Activated CD4-positive, alpha-beta memory T cell treated with anti-CD3 and anti-CD28 coated beads for 36 hours (primary cell): ENCODE data around the gene DEFB125. TPM values are rescaled to one million over a fixed set of nuclear protein-coding genes. Genes with fewer than 3 reads are reported as not detected.
"Not testable (repeated sequence)": the region's sequence is repeated elsewhere in the genome, so short reads cannot be mapped to it uniquely, and the experiment has no call there.

Experiments used
- CTCF ChIA-PET: fragments of 350-600 bp; sonication (Branson Sonifier 250); formaldehyde crosslinking; loops from one replicate; lab custom pipeline; 2021; ENCODE audit warnings: antibody characterized with exemption, inconsistent platforms; lab: Charles Lee
- POLR2A ChIA-PET: fragments of 350-600 bp; sonication (Branson Sonifier 250); formaldehyde crosslinking; loops from one replicate; lab custom pipeline; 2021; ENCODE audit warnings: antibody characterized with exemption; lab: Charles Lee
- DNase-seq: peaks from one replicate; pipeline ENCODE4 v3.0.0-alpha.2; 2020
- H3K27ac Mint-ChIP-seq: one replicate; pipeline ENCODE4 v1.8.0; 2021; ENCODE audit warnings: mixed read lengths
- H3K27me3 Mint-ChIP-seq: one replicate; pipeline ENCODE4 v1.8.0; 2021; ENCODE audit warnings: mixed read lengths
- H3K36me3 Mint-ChIP-seq: one replicate; pipeline ENCODE4 v1.8.0; 2021; ENCODE audit warnings: mixed read lengths
- H3K4me1 Mint-ChIP-seq: one replicate; pipeline ENCODE4 v1.8.0; 2021; ENCODE audit warnings: low read depth, mixed read lengths
- H3K4me3 Mint-ChIP-seq: one replicate; pipeline ENCODE4 v1.8.0; 2021; ENCODE audit warnings: mild to moderate bottlenecking, mixed read lengths
- H3K9me3 Mint-ChIP-seq: one replicate; pipeline ENCODE4 v1.8.0; 2021; ENCODE audit warnings: mixed read lengths
- intact Hi-C: fragments of 100-400 bp; cut with micrococcal nuclease; formaldehyde crosslinking; loops from one replicate; pipeline ENCODE4 v1.15.1; 2023
- total RNA-seq, 2 experiments: library from RNA; stranded (reverse); gene quantifications; one replicate each; pipeline ENCODE4 v1.2.3, GENCODE V29; 2021

Gene DEFB125
- total RNA-seq, 2 experiments from 2014 or later, result not detected

GRCh38 chr20:95215-95614 is 7.7 kb downstream of the DEFB125 start:
- intact Hi-C loops, result no loop called here
- Mint-ChIP-seq H3K4me1 (no peaks in the 10 kb centered on the region), H3K27ac (no peak overlapping the region), H3K27me3 (peaks cover 32% of the 10 kb centered on the region), H3K4me3 (no peak overlapping the region), H3K9me3 (peaks cover 13% of the 10 kb centered on the region), H3K36me3 (no peaks in the 10 kb centered on the region)
- ChIA-PET POLR2A (no interaction called here), CTCF (no interaction called here)
- DNase-seq, result no peak

DNA sequence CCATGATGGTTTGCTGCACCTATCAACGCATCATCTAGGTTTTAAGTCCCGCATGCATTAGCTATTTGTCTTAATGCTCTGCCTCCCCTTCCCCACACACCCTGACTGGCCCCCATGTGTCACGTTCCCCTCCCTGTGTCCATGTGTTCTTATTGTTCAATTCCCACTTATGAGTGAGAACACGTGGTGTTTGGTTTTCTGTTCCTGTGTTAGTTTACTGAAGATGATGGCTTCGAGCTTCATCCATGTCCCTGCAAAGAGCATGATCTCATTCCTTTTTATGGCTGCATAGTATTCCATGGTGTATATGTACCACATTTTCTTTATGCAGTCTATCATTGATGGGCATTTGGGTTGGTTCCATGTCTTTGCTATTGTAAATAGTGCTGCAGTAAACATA is 10.2 kb downstream of the DEFB125 start:
- intact Hi-C loops, H3K27ac Mint-ChIP-seq, H3K4me3 Mint-ChIP-seq, POLR2A ChIA-PET, DNase-seq, H3K4me1 Mint-ChIP-seq, H3K36me3 Mint-ChIP-seq, CTCF ChIA-PET: not testable (repeated sequence)
- H3K27me3 Mint-ChIP-seq, result peaks cover 26% of the 10 kb centered on the region
- H3K9me3 Mint-ChIP-seq, result peaks cover 13% of the 10 kb centered on the region

- DNase-seq, result no peak
- POLR2A ChIA-PET, result no interaction called here
- CTCF ChIA-PET, result no interaction called here
- H3K4me3 Mint-ChIP-seq, result no peak overlapping the region
- H3K27ac Mint-ChIP-seq, result no peak overlapping the region
- no peaks in the 10 kb centered on the region for H3K4me1 Mint-ChIP-seq
- peaks cover 34% of the 10 kb centered on the region for H3K27me3 Mint-ChIP-seq
- intact Hi-C loops, result no loop called here
- no peaks in the 10 kb centered on the region for H3K36me3 Mint-ChIP-seq
- H3K9me3 Mint-ChIP-seq, result no peaks in the 10 kb centered on the region
Observed at GRCh38 chr20:101975-102374, 14.5 kb downstream of the DEFB125 start.

GRCh38 chr20:103456-103855 is 16.0 kb downstream of the DEFB125 start:
- intact Hi-C loops, result no loop called here
- Mint-ChIP-seq H3K4me3 (no peak overlapping the region), H3K27me3 (peaks cover 30% of the 10 kb centered on the region), H3K9me3 (no peaks in the 10 kb centered on the region), H3K4me1 (no peaks in the 10 kb centered on the region), H3K27ac (no peak overlapping the region), H3K36me3 (no peaks in the 10 kb centered on the region)
- POLR2A ChIA-PET, result no interaction called here
- CTCF ChIA-PET, result no interaction called here
- DNase-seq, result no peak

GRCh38 chr20:112396-112795 is 24.9 kb downstream of the DEFB125 start:
- Mint-ChIP-seq H3K36me3 (no peaks in the 10 kb centered on the region), H3K4me3 (no peak overlapping the region), H3K27ac (no peak overlapping the region), H3K27me3 (peaks cover 16% of the 10 kb centered on the region), H3K9me3 (peaks cover 8% of the 10 kb centered on the region), H3K4me1 (no peaks in the 10 kb centered on the region)
- intact Hi-C loops, result no loop called here
- POLR2A ChIA-PET, result no interaction called here
- CTCF ChIA-PET, result interaction anchor here (0.8 kb wide), 1 partner anchor 8 kb away, joined by 3 read pairs; no protein-coding TSS in a partner anchor
- DNase-seq, result no peak

DNA sequence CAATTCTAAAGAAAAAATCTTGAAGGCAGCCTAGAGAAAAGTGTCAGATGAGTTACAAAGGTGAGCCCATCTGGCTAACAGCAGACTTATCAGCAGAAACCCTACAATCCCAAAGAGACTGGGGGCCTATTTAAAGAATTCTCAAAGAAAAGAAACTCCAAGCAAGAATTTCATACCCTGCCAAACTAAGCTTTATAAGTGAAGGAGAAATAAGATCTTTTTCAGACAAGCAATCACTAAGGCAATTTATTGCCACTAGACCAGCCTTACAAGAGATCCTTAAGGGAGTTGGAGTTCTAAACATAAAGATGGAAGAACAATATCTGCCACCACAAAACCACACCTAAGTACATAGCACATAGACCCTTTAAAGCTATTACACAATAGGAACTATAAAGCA is 30.0 kb downstream of the DEFB125 start:
- no peak for DNase-seq
- intact Hi-C loops, result no loop called here
- no peak overlapping the region for H3K27ac Mint-ChIP-seq
- H3K4me3 Mint-ChIP-seq, result no peak overlapping the region
- no peaks in the 10 kb centered on the region for H3K36me3 Mint-ChIP-seq
- POLR2A ChIA-PET, result interaction anchor here (0.6 kb wide), 1 partner anchor 165 kb away, joined by 3 read pairs; no protein-coding TSS in a partner anchor
- peaks cover 11% of the 10 kb centered on the region for H3K9me3 Mint-ChIP-seq
- CTCF ChIA-PET, result interaction anchor here (0.5 to 1.8 kb wide), 2 partner anchors 20 to 110 kb away, joined by 3 to 5 read pairs; partner anchors contain the start of gene DEFB129
- peaks cover 30% of the 10 kb centered on the region for H3K27me3 Mint-ChIP-seq
- H3K4me1 Mint-ChIP-seq, result no peaks in the 10 kb centered on the region

- H3K36me3 Mint-ChIP-seq, H3K4me3 Mint-ChIP-seq, H3K27ac Mint-ChIP-seq, intact Hi-C loops, CTCF ChIA-PET, DNase-seq, H3K9me3 Mint-ChIP-seq, H3K4me1 Mint-ChIP-seq, POLR2A ChIA-PET: not testable (repeated sequence)
- H3K27me3 Mint-ChIP-seq, result peaks cover 15% of the 10 kb centered on the region
Observed at GRCh38 chr20:129786-130323, 42.4 kb downstream of the DEFB125 start.

- Mint-ChIP-seq H3K4me1 (no peaks in the 10 kb centered on the region), H3K36me3 (no peaks in the 10 kb centered on the region), H3K9me3 (peaks cover 9% of the 10 kb centered on the region), H3K4me3 (no peak overlapping the region), H3K27me3 (peaks cover 23% of the 10 kb centered on the region), H3K27ac (no peak overlapping the region)
- CTCF ChIA-PET, result interaction anchor here (0.5 to 1.7 kb wide), 7 partner anchors 21 to 334 kb away, joined by 3 to 6 read pairs (median 3); no protein-coding TSS in a partner anchor
- intact Hi-C loops, result no loop called here
- peak; percentile 15 for DNase-seq
- POLR2A ChIA-PET, result no interaction called here
Observed at GRCh38 chr20:137668-138490, 50.4 kb downstream of the DEFB125 start.

DNA sequence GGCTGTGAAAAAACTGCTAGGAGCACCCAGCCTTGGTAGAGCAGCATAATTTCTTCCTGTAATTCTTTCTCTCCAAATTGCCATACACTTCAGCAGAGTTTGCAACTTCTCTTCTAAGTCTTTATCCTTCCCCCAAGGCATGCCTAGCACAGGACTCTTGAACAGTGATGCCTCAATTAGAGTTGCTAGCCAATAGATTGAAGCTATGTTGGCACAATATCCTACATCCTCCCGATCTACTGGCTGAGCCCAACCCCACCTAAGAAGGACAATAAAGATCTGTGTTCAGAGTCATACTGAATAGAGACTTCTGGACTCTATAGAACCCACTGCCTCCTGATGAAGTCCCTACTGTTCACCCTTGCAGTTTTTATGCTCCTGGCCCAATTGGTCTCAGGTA is 54.8 kb downstream of the DEFB125 start, which contains the start of gene DEFB126:
TSS of gene DEFB126 (plus strand) at position 301 of the 400 bp plus-strand sequence. CDS start at position 340, 39 bp downstream.
- peaks cover 37% of the 10 kb centered on the region for H3K27me3 Mint-ChIP-seq
- H3K27ac Mint-ChIP-seq, result no peak within 1 kb of the TSS
- DNase-seq, result no peak
- H3K4me1 Mint-ChIP-seq, result no peaks in the 10 kb centered on the region
- H3K36me3 Mint-ChIP-seq, result no peaks in the 10 kb centered on the region
- H3K9me3 Mint-ChIP-seq, result peaks cover 6% of the 10 kb centered on the region
- ChIA-PET CTCF (no interaction called here), POLR2A (no interaction called here)
- no peak within 1 kb of the TSS for H3K4me3 Mint-ChIP-seq
- intact Hi-C loops, result no loop called here

DNA sequence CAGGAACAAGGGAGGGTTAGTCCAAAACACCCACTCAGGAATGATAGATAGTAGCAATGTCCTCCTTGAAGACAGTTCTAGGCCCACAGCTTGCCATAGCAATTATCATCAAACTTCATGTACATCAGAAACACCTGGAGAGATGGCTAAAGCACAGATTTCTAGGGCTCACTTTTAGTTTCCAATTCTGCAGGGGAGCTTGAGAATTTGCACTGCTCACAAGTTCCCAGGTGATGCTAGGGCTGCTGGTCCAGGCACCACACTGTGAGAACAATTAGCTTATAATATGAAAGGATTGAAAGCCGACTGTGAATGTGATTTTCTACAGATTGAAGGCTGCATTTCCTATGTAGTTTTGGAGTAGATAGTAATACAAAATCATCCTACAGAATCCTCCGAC is 58.4 kb downstream of the DEFB125 start:
- POLR2A ChIA-PET, result no interaction called here
- intact Hi-C loops, result no loop called here
- no peak for DNase-seq
- H3K27me3 Mint-ChIP-seq, result peaks cover 27% of the 10 kb centered on the region
- H3K27ac Mint-ChIP-seq, result no peak overlapping the region
- CTCF ChIA-PET, result no interaction called here
- H3K4me1 Mint-ChIP-seq, result no peaks in the 10 kb centered on the region
- H3K4me3 Mint-ChIP-seq, result no peak overlapping the region
- H3K36me3 Mint-ChIP-seq, result no peaks in the 10 kb centered on the region
- no peaks in the 10 kb centered on the region for H3K9me3 Mint-ChIP-seq
